K562 (cell line): ENCODE measurements around the gene SLC7A4. TPM values are rescaled to one million over a fixed set of nuclear protein-coding genes. Genes with fewer than 3 reads are reported as not detected.
"Not testable (repeated sequence)": the region's sequence is repeated elsewhere in the genome, so short reads cannot be mapped to it uniquely, and the experiment has no call there.

Source experiments
- ATAC-seq: fragments of 200-7000 bp; cut with Tn5 transposase; 3 replicates; pipeline ENCODE4 v1.9.1; 2020; ENCODE audit warnings: moderate library complexity
- BruUV-seq: library from RNA; stranded (reverse); fragments of 400-500 nt; replicated peaks from 2 replicates; lab custom pipeline; 2021; lab: Mats Ljungman, UMichigan
- CTCF ChIA-PET: fragments of 300-600 bp; formaldehyde crosslinking; extraction: SDS; loops from one replicate; lab custom pipeline; 2021; ENCODE audit warnings: low intra/inter-chr PET ratio; lab: Yijun Ruan, JAX
- POLR2A ChIA-PET: fragments of 300-600, 350-650 bp; sonication (Branson Sonifier 250); formaldehyde crosslinking; extraction: SDS; loops from one replicate; lab custom pipeline; 2021; ENCODE audit warnings: antibody characterized with exemption, inconsistent platforms; lab: Yijun Ruan, JAX
- DNase-seq, 4 experiments: peaks; one replicate each; pipeline versions ENCODE4 v3.0.0 to v3.0.0-alpha.2; 2011 to 2018; ENCODE audit warnings: low spot score in 3 of 4, mixed read lengths in 3 of 4; ENCODE audit errors: extremely low read depth in 1 of 4
- FAIRE-seq: peaks from 2 replicates; lab custom pipeline; 2011; peaks lifted over from hg19 to GRCh38; lab: Jason Lieb, UNC
- H2AFZ ChIP-seq: 2 replicates; pipeline ENCODE4 v1.6.0; 2011; ENCODE audit warnings: low read depth, low read length, control low read depth, inconsistent platforms
- H3K27ac ChIP-seq: fragments of 200-600 bp; 3 replicates; pipeline ENCODE4 v1.8.0; 2011; ENCODE audit warnings: low read depth, mild to moderate bottlenecking, control low read depth, inconsistent platforms, low read length, moderate library complexity, mixed read lengths; ENCODE audit errors: extremely low read depth
- H3K27me3 ChIP-seq, 2 experiments: fragments of 300-600 bp in 1 of 2; 2 replicates in 1 of 2; 3 replicates in 1 of 2; pipeline versions ENCODE4 v1.6.0 to v1.8.0; 2011; ENCODE audit warnings: inconsistent platforms in 2 of 2, low read length in 2 of 2, mild to moderate bottlenecking in 1 of 2, mixed read lengths in 1 of 2, moderate library complexity in 1 of 2; ENCODE audit not compliant: control insufficient read depth in 2 of 2, insufficient read depth in 2 of 2
- H3K36me3 ChIP-seq: fragments of 300-600 bp; 3 replicates; pipeline ENCODE4 v1.8.0; 2011; ENCODE audit warnings: mild to moderate bottlenecking, low read length, inconsistent platforms; ENCODE audit not compliant: control insufficient read depth, insufficient read depth
- H3K4me1 ChIP-seq, 2 experiments: fragments of 200-600 bp in 1 of 2; replicated peaks in 1 of 2; 2 replicates in 1 of 2; 3 replicates in 1 of 2; pipeline versions ENCODE4 v1.5.1 to v1.8.0; 2011; ENCODE audit warnings: inconsistent platforms in 2 of 2, low read length in 2 of 2, mild to moderate bottlenecking in 1 of 2, mixed read lengths in 1 of 2, moderate library complexity in 1 of 2; ENCODE audit not compliant: control insufficient read depth in 2 of 2, insufficient read depth in 2 of 2
- H3K4me2 ChIP-seq: 2 replicates; pipeline ENCODE4 v1.6.1; 2011; ENCODE audit warnings: low read length, control low read depth, inconsistent platforms, mixed read lengths; ENCODE audit not compliant: insufficient read depth
- H3K4me3 ChIP-seq: fragments of 200-600 bp; sonication (generic), shearing (Covaris generic); 2 replicates; pipeline ENCODE4 v1.5.1; 2016; ENCODE audit warnings: control low read depth, inconsistent platforms
- H3K79me2 ChIP-seq: fragments of 200-600 bp; 3 replicates; pipeline ENCODE4 v1.8.0; 2011; ENCODE audit warnings: low read length, inconsistent platforms; ENCODE audit not compliant: control insufficient read depth, insufficient read depth
- H3K9ac ChIP-seq, 2 experiments: 2 replicates each; pipeline versions ENCODE4 v1.6.0 to v1.6.1; 2011; ENCODE audit warnings: low read depth in 2 of 2, low read length in 2 of 2, control low read depth in 1 of 2, inconsistent platforms in 1 of 2, mild to moderate bottlenecking in 1 of 2, mixed read lengths in 1 of 2; ENCODE audit not compliant: insufficient read depth in 1 of 2
- H3K9me1 ChIP-seq: one replicate; pipeline ENCODE4 v1.6.0; 2011; ENCODE audit warnings: inconsistent platforms, mild to moderate bottlenecking, low read length, moderate library complexity; ENCODE audit not compliant: control insufficient read depth, insufficient read depth
- H3K9me3 ChIP-seq: replicated peaks from 2 replicates; pipeline ENCODE4 v1.5.1; 2011; ENCODE audit warnings: low read depth, low read length, inconsistent platforms; ENCODE audit not compliant: control insufficient read depth, insufficient read depth
- H4K20me1 ChIP-seq: replicated peaks from 2 replicates; pipeline ENCODE4 v1.6.1; 2011; ENCODE audit warnings: low read length, inconsistent platforms, mixed read lengths; ENCODE audit not compliant: control insufficient read depth, insufficient read depth
- CBX1 ChIP-seq: sonication (generic); IDR thresholded peaks from 2 replicates; pipeline ENCODE4 v1.6.1; 2016; ENCODE audit warnings: antibody characterized with exemption, low read depth, mild to moderate bottlenecking
- CBX5 ChIP-seq: IDR thresholded peaks from 2 replicates; pipeline ENCODE4 v1.6.1; 2014; ENCODE audit warnings: low read depth, borderline replicate concordance
- TRIM24 ChIP-seq, 2 experiments: fragments of 450-650 bp; IDR thresholded peaks; 2 replicates each; pipeline ENCODE4 v1.6.1; 2016
- TRIM28 ChIP-seq: fragments of 450-650 bp; IDR thresholded peaks from 2 replicates; pipeline ENCODE4 v1.6.1; 2017
- ZFP1 ChIP-seq: fragments of 450-650 bp; formaldehyde crosslinking; IDR thresholded peaks from 2 replicates; pipeline ENCODE4 v1.4.0; 2020; ENCODE audit warnings: mild to moderate bottlenecking, mixed read lengths
- WGBS: fragments of 100-300 bp; shearing (Covaris generic); methylation state at CpG from one replicate; pipeline ENCODE4 v1.1.6; 2016; ENCODE audit warnings: low coverage, mixed read lengths; ENCODE audit not compliant: insufficient coverage; ENCODE audit errors: missing lambda C conversion rate; 5-methylcytosine and 5-hydroxymethylcytosine counted together
- in situ Hi-C: fragments of 300-500 bp; cut with MboI; formaldehyde crosslinking; loops from 4 replicates; pipeline ENCODE4 v1.15.0; 2018; ENCODE audit warnings: inconsistent platforms, mixed read lengths
- intact Hi-C: fragments of 100-400 bp; cut with micrococcal nuclease; formaldehyde crosslinking; loops from 2 replicates; pipeline ENCODE4 v1.14.2; 2022
- polyA plus RNA-seq, 8 experiments: library from polyadenylated mRNA; depleted of rRNA in 4 of 8; stranded (reverse) in 5 of 8; unstranded in 3 of 8; fragments of >200 nt; fragmentation: Nextera tagmentation in 2 of 8; fragmentation: Illumina TruSeq in 1 of 8; extraction: Ambion mirVana in 2 of 8; extraction: Trizol in 1 of 8; gene quantifications; 2 replicates each; pipeline versions ENCODE4 v1.2.1 to v1.2.3, GENCODE V29; 2011 to 2014; ENCODE audit warnings: inconsistent platforms in 1 of 8, missing spikeins in 1 of 8
- total RNA-seq, 7 experiments: library from RNA; depleted of rRNA in 6 of 7; stranded (reverse); fragments of >200 nt in 6 of 7; fragmentation: Illumina TruSeq in 2 of 7; extraction: Trizol in 2 of 7; gene quantifications; 2 replicates each; pipeline versions ENCODE4 v1.2.1 to v1.2.3, GENCODE V29; 2011 to 2021; ENCODE audit warnings: low replicate concordance in 1 of 7

SLC7A4 gene
- total and polyA plus RNA-seq, 9 of the 15 experiments (the other 6 are each of a cell fraction or from before 2014, with no cell fraction given) = not detected

DNA sequence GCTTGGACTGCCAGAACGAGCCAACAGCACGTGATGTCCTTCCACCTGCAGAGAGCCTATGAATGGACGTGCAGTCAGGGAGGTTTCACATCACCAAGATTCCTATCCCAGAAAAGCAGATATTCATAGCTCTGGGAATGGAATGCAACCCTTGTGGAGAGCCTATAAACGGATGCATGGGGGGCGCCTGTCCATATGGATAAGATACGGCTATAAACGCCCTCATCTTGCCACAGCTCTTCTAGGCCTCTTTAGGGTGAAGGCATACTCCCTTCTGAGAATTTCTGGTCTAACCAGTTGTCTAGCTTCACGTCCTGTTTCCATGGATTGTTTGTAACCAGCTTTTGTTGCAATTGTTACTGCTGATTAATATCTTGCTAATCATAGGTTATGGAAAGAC is 39.4 kb upstream of the SLC7A4 start:
- ATAC-seq, H3K9ac ChIP-seq, CTCF ChIA-PET, H3K36me3 ChIP-seq, H3K9me1 ChIP-seq, H3K79me2 ChIP-seq, BruUV-seq, H2AFZ ChIP-seq, H3K27ac ChIP-seq, in situ Hi-C loops, H3K4me1 ChIP-seq, H3K9me3 ChIP-seq, H3K4me2 ChIP-seq, H3K4me3 ChIP-seq, DNase-seq, FAIRE-seq, H4K20me1 ChIP-seq: not testable (repeated sequence)
- WGBS = 14% methylated on average over 8 of the region's 8 CpGs
- peaks cover 62 to 74% of the 10 kb centered on the region in 2 experiments for H3K27me3 ChIP-seq
- TF ChIP-seq CBX1 (peak; percentile 76; the same call in 1 of the 2 replicates), TRIM24 (IDR thresholded peaks at IDR 0.05) (peak in 1 of 2 experiments; percentile 71; a peak in 2 of 4 replicates), CBX5 (0 out of 2 replicates have a peak, but pooled peaks have one; percentile 66), TRIM28 (peak; percentile 86), ZFP1 (CRISPR knock-in tag) (peak; percentile 57; the same call in 1 of the 2 replicates)
- POLR2A ChIA-PET = interaction anchor here (0.6 to 1.2 kb wide), 3 partner anchors 15 to 38 kb away, joined by 3 to 4 read pairs (median 3); no protein-coding TSS in a partner anchor
- intact Hi-C loops = loop anchor here (5.0 kb wide), 1 partner anchor 184 kb away; no protein-coding TSS in a partner anchor
